ENCODE results near the gene CLDN7.

The CLDN7 gene

DNA sequence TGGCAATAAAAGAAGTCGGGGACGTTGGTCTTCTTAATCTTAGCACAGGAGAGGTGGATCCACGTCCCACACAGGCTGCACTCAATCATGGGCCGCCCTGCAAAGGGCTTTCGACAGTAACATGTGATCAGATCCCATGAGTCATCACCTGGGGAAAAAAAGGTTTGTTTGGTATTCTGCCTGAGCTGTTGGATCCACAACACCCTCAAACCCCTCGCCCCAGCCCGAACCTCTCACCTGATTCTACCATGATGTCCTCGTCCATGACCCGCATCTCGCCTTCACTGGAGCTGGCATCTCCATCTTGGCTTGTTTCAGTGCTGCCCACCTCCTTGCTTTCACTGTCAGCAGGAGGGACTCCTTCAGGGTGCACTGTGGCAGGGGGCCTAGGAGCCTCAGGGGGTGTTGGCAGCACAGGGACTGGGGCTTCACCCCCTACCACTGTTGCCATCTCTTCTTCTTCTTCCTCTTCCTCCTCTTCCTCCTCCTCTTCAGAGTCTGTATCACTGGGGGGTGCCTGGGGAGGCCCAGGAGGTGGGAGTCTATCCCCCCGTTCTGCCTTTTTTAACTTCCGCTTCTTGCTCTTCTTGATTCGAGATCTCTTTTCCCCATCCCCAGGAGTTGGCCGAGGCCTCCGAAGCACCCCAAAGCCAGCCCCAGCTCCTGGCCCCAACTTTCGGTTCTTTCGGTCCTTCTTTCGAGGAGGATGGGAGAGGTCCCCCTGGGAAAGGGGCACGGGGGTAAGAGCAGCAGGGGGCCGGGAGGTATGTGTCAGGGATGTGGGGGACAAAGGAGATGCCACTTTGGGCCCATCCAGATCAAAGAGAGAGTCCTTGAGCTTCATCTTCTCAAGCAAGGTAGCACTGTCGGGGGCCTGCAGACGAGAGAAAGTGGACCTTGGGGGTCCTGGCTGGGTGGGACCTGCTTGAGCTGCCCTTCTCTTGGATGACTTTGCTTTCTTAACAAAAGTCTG is 26.3 kb downstream of the CLDN7 start:
- DNase-seq: no peak

DNA sequence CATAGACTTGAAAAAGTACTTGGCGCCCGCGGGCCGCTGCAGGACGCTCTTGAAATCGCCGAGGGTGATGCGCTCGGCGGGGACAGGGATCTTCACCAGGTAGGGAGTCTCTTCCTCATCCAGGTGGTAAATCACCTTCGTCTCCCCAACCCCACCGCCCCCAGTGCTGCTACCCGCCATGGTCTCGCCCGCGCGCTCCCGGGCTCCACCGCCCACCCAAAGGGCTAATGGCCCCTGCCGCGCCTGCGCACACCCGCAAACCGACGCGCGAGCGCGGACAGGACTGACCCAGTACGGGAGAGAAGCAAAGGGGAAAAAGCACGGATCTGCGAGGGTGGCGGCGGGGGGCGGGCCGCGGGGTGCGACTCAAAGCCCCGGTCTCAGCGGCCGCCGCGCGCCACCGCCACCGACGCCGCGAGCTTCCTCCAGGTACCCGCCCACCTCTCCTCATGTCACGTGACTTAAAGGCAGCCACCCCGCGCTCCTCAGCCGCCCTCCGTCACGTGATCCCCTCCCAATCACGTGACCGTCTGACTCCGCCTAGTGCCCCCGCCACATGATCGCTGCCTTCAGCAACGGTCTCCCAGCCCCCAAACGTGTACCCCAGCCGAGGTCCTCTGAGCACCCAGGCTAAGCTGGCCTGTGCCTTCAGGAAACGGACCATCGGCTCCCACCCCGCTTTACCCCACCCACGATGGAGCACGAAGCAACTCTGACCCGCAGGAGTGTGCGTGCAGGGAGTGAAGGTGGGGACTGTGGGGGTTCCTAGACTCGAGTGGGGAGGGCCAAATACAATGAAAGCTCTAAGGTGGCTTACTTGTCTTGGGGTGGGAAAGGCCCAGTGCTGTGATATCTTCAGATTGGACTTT is 28.0 kb downstream of the CLDN7 start, which contains the start of gene DVL2:
DVL2 (minus strand) TSS at position 435 of the 869 bp plus-strand sequence; CDS start at position 180, 255 bp downstream.
- peak; percentile 97 for DNase-seq

DNA sequence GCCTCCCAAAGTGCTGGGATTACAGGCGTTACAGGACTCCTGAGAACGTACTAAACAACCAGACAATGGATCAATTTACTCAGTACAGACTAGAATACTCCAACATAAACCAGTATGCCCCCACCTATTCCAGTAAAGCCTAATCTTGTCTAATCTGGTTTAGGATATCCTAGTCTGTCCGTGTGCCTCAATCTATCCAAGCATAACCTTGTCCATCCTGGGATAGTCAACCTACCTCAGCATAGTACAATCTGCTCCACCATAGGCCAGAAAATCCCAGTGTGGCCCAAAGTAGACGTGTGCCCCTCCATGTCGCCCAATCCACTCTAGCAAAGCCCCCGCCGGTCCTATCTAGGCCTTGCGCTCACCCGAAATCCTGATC is 28.6 kb downstream of the CLDN7 start:
- no peak for DNase-seq

DNA sequence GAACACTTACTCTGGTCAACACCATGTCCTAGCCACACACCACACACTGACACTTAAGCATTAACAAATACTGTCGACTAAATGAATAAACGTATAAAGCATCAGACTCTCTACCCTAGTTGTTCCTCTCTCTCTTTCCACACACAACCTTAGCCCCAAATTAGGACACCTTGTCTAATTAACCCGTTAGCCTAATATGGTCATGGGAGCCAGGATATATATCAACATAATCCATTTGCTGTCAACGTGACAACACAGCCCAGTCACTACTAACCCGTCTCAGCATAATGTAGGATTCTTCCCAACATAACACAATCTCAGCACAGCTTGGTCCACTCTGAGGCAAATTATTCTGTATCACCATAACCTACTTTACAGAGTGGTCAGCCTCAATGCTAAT is 30.2 kb downstream of the CLDN7 start:
- DNase-seq: no peak

DNA sequence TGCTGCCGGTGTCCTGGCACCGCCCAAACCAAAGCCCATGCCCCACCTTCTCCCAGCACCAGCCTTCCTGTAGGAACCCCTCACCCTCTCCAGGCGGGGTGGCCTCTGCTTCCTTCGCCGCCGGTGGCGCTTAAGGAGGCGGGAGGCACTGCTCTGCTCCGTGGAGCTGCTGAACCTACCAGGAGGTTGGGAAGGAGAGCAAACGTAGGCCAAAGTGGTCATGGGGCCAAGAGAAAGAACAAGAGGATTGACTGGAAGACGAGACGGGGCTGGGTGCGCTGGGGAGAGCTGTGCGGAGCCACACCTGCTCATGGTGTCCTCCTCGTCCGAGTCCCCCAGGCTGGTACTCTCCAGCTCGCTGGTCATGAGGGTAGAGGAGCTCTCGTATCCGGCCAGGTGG is 32.8 kb downstream of the CLDN7 start:
- no peak for DNase-seq

DNA sequence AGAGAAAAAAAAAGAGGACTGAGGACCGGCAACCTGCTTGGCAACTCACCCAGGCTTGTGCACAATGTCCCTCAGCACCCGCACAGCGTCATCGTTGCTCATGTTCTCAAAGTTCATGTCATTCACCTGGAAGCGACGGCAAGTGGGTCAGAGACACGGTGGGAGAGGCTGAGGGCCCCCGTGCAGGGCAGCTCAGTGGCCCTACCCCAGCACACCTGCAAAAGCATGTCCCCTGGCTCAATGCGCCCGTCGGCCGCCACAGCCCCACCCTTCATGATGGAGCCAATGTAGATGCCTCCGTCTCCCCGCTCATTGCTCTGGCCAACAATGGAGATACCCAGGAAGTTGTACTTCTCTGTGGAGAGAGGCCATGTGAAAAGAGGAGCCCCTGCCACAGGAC is 33.4 kb downstream of the CLDN7 start:
- no peak for DNase-seq

DNA sequence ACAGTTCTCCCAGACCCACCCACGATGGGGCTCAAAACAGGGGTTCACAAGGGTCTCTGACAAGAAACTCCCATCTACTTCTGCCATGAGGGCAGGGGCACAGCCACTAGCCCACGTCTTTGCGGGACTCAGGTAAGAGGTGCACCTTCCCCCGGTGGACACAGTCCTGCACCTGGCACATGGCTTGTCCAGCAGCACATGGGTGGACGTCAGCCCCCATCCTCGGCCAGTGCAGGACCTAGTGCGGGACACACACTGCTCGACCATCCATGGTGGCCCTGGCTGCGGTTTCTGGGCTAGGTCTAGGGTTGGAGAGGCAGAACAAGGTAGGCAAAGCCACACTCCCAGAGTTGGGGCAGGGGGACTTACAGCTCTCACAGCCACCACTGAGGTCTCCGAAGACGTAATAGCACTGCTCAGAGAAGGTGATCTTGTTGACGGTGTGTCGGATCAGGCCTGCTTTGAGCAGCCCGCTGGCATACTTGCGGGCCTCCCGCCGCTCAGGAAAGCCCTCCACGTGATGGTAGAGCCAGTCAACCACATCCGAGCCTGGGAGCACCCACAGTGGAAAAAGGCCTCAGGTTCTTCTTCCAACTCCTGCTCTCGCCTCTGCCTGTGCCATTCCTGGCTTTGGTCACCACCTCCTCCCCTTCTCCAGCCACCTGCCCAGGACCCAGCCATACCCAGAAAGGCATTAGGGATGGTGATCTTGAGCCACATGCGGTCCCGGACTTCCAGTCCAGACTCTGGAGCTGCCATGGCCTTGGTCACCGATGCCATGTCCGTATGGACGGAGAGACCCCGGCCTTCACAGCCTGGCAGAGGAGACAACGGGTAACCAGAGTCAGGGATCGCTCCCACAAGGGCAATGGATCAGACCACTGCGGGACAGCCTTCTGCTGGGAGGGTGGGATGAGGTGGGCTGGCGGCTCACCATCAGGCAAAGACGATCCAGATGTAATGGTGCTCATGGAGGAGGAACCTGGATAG is 35.3 kb downstream of the CLDN7 start:
- DNase-seq: no peak

DNA sequence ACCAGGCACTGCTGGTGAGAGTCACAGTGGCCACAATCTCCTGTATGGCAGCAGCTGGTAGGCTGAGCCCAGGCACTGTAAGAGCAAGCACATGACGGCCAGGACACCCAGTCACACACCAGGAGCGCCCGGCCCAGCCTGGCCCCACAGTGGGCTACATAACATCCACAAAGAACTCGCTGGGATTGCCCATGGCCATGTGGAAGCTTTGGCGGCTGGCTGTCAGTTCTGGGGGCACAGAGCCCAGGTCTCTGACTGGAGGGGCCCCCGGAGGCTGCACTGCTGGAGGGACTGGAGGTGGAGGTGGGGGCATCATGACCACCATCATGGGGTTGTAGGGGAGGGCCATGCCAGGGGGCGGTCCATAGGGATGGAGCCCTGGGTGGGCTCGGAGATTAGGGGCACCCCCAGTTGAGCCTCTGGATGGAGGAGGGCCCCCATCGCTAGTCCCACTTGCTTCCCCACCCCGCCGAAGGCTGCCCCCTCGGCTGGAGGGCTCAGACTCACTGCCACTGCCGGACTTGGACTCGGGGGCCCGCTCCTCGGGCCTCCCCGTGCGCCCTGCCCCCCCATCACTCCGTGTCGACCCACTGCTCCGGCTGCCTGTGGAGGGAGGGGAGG is 36.5 kb downstream of the CLDN7 start:
- no peak for DNase-seq

DNA sequence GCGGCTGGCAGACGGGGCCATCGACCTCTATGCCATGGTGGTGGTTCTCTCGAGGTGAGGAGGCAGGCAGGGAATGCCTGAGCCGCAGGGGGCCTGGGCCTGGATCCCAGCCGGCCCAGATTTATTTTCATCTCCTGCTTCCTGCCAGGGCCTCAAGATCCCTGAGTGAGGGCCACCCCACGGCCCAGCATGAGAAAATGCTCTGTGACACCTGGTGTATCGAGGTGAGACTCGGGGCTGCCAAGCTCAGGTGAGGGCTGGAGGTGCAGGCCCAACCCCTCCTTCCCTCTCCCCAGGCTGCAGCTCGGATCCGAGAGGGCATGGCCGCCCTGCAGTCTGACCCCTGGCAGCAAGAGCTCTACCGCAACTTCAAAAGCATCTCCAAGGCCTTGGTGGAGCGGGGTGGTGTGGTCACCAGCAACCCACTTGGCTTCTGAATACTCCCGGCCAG is 37.6 kb downstream of the CLDN7 start:
- DNase-seq: no peak

DNA sequence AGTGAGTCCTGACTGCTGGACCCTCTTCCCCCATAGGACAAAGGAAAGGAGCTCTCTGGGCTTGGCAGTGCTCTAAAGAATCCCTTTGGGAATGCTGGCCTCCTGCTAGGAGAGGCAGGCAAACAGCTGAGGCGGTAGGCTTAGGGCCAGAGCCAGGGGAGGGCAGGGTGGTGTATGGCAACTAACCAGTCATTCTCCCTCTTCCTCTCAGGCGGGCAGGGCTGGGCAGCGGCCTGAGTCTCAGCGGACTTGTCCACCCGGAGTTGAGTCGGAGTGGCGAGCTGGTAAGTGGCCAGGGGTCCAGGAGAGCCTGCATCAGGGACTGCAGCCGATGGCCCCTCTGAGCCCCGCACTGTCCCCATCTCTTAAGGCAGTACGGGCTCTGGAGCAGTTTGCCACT is 38.2 kb downstream of the CLDN7 start:
- no peak for DNase-seq

DNA sequence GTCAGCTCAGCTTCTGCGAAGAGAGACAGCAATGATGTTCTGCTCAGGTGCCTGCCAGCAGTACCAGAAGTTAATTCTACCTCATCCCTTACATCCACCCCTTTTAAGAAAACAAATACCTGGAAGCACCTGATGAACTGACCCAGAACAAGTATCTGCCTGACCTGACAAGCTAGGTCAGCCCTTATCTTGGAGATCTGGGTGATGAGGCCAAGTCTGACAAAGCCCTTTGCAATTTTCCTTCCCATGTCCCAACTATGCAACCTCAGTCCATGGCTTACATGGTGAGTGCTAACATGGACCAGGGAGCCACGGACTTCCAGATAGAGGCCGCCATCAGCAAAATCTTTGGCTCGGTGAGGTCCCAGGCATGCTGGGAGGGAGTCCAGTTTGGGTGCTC is 38.9 kb downstream of the CLDN7 start:
- DNase-seq: no peak

DNA sequence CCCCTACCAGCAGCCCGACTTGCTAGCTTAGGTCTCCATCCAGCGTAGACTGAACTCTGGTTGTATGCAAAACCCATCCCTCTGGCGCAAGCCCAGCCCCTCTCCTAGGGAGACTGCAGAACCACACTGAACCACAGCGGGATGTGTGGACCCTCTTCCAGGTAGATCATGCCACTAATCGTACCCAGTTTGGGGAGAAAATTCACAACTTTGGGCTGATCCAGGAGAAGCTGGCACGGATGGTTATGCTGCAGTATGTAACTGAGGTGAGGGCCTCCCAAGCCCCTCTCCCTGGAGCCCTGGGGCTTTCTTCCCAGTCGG is 39.3 kb downstream of the CLDN7 start:
- DNase-seq: no peak

DNA sequence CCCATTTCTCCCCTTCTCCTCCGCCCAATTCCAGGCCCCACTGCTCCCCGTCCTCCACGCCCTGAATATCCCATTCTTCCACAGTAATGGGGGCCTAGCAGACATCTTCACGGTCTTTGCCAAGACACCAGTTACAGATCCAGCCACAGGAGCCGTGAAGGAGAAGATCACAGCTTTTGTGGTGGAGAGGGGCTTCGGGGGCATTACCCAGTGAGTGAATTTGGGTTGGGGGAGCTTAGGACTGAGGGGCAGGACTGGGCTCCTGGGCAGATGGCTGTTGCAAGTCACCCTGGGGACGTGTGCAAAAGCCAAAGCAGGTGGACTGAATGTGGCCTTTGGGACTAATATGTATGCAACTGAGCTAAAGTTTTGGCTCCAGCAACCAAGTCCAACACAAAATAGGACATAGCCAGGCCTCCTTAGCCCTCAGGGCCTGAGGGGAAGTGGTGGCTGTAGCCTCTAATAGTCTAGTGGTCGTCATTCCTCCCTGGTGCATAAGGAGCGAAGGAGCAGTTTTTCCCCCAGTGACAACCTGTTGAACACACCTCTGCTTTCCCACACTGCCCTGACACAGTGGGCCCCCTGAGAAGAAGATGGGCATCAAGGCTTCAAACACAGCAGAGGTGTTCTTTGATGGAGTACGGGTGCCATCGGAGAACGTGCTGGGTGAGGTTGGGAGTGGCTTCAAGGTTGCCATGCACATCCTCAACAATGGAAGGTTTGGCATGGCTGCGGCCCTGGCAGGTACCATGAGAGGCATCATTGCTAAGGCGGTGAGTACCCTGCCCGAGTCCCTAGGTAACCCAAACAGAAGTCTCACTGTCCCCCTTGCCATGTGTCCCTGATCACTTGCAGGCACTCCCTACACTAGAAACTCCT is 39.9 kb downstream of the CLDN7 start:
- no peak for DNase-seq

DNA sequence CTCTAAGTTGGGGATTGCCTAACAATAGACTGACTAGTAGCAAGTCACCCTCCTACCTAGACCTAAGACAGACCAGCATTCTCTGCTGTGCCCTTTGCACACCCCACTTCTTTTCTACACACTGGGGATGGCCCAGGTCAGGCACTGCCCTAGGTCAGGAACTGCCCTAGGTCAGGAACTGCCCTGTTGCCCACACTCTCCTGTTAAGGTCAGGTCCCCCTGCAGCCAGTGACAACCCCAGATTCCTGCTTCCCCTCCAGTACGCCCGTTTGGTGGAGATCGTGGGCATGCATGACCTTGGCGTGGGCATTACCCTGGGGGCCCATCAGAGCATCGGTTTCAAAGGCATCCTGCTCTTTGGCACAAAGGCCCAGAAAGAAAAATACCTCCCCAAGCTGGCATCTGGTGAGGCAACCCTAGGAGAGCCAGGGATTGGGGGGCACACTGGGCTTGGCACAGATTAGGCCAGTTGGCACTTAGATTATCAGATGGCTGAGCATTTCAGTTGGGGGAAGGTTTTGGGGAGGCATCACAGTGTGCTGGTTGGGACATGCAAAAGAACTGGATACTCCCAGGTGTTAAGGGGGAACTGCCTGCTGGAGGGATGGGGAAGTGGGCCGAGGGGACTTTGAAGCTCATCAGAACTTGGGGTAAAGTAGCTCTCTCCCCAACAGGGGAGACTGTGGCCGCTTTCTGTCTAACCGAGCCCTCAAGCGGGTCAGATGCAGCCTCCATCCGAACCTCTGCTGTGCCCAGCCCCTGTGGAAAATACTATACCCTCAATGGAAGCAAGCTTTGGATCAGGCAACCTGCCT is 40.8 kb downstream of the CLDN7 start:
- DNase-seq: no peak

DNA sequence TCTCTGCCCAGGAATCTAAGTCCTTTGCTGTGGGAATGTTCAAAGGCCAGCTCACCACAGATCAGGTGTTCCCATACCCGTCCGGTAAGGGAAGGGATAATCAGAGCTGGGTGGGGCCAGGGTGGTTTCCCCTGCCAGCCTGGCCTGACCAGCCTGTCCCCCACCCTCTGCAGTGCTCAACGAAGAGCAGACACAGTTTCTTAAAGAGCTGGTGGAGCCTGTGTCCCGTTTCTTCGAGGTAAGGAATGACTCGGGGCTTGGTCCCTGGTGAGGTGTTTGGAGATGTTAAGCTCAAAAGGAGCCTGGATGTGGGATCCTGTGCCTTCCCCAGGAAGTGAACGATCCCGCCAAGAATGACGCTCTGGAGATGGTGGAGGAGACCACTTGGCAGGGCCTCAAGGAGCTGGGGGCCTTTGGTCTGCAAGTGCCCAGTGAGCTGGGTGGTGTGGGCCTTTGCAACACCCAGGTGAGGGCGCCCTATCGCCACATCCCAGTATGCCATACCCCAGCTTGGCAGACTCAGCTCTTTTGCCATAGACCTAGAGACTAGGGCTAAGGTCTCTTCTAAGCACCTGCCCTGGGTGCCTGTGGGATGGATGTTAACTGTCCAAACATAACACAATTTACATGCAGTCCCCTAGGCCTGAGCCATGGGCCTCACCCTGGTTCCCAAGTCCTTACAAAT is 41.5 kb downstream of the CLDN7 start:
- DNase-seq: peak; percentile 79

DNA sequence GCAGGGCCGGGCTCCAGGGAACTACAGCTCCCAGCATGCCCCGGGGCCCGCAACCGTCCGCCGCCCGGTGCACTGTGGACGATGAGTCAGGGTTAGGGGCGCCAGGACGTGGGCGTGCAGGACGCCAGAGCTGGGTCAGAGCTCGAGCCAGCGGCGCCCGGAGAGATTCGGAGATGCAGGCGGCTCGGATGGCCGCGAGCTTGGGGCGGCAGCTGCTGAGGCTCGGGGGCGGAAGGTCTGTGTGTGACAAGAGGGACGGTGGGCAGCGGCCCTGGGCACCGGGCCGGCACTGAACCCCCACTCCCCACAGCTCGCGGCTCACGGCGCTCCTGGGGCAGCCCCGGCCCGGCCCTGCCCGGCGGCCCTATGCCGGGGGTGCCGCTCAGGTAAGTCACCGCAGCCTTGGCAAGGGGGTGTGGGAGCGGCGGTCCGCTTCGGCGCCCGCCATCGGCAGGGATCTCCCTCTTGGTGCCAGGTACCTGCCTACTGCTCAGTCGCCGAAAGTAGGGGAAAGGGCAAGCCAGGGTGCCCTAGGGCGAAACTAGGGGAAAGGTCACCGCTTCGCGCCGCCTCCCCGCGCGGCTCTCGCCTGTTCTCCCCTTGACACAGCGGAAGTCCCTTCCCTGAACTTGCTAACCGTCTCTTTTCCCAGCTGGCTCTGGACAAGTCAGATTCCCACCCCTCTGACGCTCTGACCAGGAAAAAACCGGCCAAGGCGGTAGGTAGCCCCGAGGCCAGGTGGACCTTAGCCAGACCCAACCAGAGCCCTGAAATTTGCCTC is 42.3 kb downstream of the CLDN7 start, which contains the start of the genes ACADVL and DLG4:
ACADVL (plus strand) TSS at position 127 of the 781 bp plus-strand sequence; CDS start at position 174, 47 bp downstream.
DLG4 (minus strand) TSS at position 25 of the 781 bp plus-strand sequence.
- peak; percentile 89 for DNase-seq

DNA sequence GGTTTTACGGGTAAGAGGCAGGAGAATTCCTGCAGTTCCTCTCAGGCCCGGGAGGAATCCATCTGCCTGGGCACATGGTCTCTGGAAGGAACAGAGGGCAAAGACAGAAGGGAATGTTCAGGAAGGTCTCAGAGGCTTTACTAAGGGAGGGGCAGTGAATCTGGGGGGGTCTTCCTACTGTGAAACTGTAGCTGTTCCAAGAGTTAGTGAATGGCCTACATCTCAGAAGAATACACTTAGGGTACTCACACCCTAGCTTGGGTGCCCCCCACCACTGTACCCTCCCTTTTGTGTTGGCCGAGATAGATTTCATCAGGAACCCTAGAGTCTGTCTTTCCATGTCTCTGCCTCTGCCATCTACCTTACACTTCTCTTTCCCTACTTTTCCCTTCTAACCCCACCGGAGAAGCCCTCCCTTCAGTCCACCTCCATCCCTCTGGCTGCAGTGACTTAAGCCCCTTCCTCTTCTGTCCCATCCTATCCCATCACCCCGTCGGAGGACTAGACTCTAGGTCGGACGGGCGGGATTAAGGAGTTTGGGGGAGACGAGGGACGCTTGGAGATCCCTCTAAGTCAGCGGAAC is 43.0 kb downstream of the CLDN7 start:
- no peak for DNase-seq

DNA sequence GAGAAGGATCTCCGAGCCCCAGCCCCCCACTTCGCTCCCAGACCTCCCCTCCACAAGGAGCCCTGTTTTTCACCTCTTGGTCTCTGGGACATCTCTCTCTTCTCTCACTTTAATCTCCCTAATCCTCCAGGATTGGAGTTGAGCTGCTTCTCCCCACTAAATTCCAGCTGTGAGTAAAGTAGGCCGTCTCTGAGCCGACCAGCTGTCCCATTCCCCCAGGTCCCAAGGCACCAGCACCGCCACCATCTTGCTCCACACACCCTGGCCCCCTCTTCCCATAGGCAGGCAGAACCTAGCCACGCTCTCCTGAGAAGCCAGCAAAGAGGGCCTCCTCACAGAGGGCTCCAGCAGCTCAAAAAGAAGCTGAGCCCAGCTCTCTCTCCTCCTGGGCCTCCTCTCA is 43.5 kb downstream of the CLDN7 start:
- DNase-seq: no peak

Data from activated CD4-positive, alpha-beta T cell treated with anti-CD3 and anti-CD28 coated beads, Interleukin-2, Interleukin-6, amounts not matched to agents 100 ng/mL and 50 ng/mL, durations not matched to agents 16 hours and 8 hours (primary cell).